Measurements from ENCODE around the gene FBXL14.
A peak's percentile ranks its signal among the peaks of the same experiment; 100 is the strongest.

Gene FBXL14

GRCh38 chr12:1532375-1533165 lies 61.8 kb downstream of the FBXL14 start:
- DNase-seq = no peak

GRCh38 chr12:1531654-1532374 lies 62.6 kb downstream of the FBXL14 start:
- DNase-seq = no peak

GRCh38 chr12:1531153-1531653 lies 63.2 kb downstream of the FBXL14 start:
- no peak for DNase-seq

GRCh38 chr12:1530592-1531152 lies 63.7 kb downstream of the FBXL14 start:
- DNase-seq = no peak

- peak; percentile 59 for DNase-seq
Observed at GRCh38 chr12:1529862-1530591, 64.4 kb downstream of the FBXL14 start.

- no peak for DNase-seq
Observed at GRCh38 chr12:1529228-1529861, 65.0 kb downstream of the FBXL14 start.

GRCh38 chr12:1528791-1529190 lies 65.6 kb downstream of the FBXL14 start:
- no peak for DNase-seq

GRCh38 chr12:1527789-1528188 lies 66.6 kb downstream of the FBXL14 start:
- DNase-seq = no peak

GRCh38 chr12:1525858-1526257 lies 68.5 kb downstream of the FBXL14 start:
- DNase-seq = no peak

- DNase-seq = no peak
Observed at GRCh38 chr12:1523558-1524050, 70.8 kb downstream of the FBXL14 start.

- no peak for DNase-seq
Observed at GRCh38 chr12:1523046-1523445, 71.3 kb downstream of the FBXL14 start.

GRCh38 chr12:1519642-1520041 lies 74.7 kb downstream of the FBXL14 start:
- no peak for DNase-seq

- DNase-seq = no peak
Observed at GRCh38 chr12:1518591-1519516, 75.5 kb downstream of the FBXL14 start.

GRCh38 chr12:1517734-1518525 lies 76.5 kb downstream of the FBXL14 start:
- DNase-seq = no peak

GRCh38 chr12:1517007-1517406 lies 77.4 kb downstream of the FBXL14 start:
- DNase-seq = no peak
